Measurements from ENCODE around the gene KIF5C.

Gene KIF5C

DNA sequence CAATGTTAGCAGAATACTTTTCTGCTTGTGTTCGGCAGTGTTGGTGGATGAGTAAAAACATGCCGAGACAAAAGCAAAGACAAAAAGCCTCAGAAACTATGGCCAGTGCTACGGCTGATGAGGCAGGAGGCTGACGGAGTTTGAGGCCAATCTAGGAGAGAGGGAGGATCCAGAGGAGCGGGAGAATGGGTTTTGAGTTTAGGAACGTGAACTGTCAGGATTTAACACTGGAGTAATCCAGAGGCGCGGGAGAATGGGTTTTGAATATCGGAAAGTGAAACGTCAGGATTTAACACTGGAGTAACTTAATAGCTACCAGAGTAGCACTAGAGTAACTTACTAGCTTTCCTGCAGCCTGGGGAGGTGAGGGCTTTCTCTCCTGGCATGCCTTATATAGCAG, 200.8 kb downstream of the KIF5C start:
- no peak for TF ChIP-seq POLR2AphosphoS5 (IDR thresholded peaks at IDR 0.05; ENCODE audit: low read depth)
- TF ChIP-seq SPI1 (IDR thresholded peaks at IDR 0.05; ENCODE audit: borderline replicate concordance, low read depth), result no peak
- no peak for TF ChIP-seq GABPA (IDR thresholded peaks at IDR 0.05; ENCODE audit: low read depth)
- TF ChIP-seq, protein P1, sequence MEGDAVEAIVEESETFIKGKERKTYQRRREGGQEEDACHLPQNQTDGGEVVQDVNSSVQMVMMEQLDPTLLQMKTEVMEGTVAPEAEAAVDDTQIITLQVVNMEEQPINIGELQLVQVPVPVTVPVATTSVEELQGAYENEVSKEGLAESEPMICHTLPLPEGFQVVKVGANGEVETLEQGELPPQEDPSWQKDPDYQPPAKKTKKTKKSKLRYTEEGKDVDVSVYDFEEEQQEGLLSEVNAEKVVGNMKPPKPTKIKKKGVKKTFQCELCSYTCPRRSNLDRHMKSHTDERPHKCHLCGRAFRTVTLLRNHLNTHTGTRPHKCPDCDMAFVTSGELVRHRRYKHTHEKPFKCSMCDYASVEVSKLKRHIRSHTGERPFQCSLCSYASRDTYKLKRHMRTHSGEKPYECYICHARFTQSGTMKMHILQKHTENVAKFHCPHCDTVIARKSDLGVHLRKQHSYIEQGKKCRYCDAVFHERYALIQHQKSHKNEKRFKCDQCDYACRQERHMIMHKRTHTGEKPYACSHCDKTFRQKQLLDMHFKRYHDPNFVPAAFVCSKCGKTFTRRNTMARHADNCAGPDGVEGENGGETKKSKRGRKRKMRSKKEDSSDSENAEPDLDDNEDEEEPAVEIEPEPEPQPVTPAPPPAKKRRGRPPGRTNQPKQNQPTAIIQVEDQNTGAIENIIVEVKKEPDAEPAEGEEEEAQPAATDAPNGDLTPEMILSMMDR (IDR thresholded peaks at IDR 0.05; ENCODE audit: insufficient read depth, low read length), result no peak
- TF ChIP-seq, protein P2, sequence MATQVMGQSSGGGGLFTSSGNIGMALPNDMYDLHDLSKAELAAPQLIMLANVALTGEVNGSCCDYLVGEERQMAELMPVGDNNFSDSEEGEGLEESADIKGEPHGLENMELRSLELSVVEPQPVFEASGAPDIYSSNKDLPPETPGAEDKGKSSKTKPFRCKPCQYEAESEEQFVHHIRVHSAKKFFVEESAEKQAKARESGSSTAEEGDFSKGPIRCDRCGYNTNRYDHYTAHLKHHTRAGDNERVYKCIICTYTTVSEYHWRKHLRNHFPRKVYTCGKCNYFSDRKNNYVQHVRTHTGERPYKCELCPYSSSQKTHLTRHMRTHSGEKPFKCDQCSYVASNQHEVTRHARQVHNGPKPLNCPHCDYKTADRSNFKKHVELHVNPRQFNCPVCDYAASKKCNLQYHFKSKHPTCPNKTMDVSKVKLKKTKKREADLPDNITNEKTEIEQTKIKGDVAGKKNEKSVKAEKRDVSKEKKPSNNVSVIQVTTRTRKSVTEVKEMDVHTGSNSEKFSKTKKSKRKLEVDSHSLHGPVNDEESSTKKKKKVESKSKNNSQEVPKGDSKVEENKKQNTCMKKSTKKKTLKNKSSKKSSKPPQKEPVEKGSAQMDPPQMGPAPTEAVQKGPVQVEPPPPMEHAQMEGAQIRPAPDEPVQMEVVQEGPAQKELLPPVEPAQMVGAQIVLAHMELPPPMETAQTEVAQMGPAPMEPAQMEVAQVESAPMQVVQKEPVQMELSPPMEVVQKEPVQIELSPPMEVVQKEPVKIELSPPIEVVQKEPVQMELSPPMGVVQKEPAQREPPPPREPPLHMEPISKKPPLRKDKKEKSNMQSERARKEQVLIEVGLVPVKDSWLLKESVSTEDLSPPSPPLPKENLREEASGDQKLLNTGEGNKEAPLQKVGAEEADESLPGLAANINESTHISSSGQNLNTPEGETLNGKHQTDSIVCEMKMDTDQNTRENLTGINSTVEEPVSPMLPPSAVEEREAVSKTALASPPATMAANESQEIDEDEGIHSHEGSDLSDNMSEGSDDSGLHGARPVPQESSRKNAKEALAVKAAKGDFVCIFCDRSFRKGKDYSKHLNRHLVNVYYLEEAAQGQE (IDR thresholded peaks at IDR 0.05; ENCODE audit: insufficient replicate concordance, low read depth), result no peak
- no peaks in the 10 kb centered on the region for H3K27me3 ChIP-seq (ENCODE audit: insufficient read depth, poor library complexity, severe bottlenecking)
- DNase-seq (ENCODE audit: low read depth in 1 of 2, low spot score in 1 of 2), result no peak
- no peak overlapping the region for H3K4me3 ChIP-seq (replicated peaks; ENCODE audit: insufficient read depth, low read length)
- no peak overlapping the region for H3K27ac ChIP-seq (replicated peaks)
